ENCODE measurements around the gene ST8SIA6.
"Not testable (repeated sequence)": the region's sequence is repeated elsewhere in the genome, so short reads cannot be mapped to it uniquely, and the experiment has no call there.

Gene ST8SIA6

DNA sequence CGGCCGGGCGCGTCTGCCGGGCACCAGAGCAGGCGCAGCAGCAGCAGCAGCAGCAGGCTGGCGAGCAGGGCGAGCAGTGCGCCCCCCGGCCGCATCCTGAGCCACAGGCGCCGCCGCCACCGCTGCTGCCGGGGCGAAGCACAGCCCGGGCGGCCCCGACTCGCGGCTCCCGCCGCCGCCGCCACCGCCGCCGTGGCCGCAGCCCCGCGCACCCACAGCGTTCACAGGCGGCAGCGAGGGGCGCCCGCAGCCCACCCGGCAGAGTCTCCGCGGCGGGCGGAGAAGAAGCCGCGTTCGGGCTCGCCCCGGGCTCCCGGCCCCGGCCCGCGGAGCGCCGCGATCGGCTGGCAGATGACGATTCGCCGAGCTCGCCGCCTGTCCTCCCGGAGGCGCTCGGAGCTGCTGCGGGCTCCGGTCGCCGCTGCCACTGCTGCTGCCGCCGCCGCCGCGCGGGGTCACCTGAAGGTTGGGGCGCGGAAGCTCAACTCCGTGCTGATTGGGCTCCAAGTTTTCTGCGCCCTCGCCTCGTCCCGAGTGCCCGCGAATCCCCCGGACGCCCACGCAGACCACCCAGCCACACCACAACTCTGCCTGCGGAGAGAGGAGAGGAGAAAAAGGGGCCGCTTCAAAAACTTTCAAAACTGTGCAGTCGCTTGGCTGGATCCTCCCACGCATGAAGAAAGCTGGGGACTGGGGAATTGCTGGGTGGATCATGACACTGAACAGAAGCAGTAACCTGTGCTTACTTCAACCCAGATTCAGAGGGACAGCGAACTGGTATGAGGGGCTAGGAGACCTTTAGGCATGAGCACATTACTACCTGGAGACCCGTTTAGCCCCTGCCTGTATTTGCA, at the start of gene ST8SIA6:
TSS of gene ST8SIA6 (minus strand) at position 435 of the 854 bp plus-strand sequence. CDS start at position 95, 340 bp downstream.
- no peak for DNase-seq

DNA sequence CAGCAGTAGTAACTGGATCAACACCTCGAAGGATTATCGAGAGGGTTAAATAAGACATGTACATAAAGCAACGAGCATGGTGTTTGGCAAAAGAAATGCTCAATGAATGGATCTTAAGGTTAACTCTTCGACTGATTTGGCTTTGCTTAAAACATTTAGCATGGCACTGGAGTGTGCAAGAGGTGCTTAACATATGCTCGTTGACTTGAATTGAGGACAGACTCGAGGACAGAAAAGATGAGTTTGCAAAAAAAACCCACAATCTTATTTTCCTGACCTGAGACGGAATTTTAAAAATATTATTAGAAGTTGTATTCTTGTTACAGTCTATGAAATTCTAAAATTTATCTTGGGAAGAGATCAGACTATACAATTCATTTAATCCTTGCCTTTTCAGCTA, 49.4 kb upstream of the ST8SIA6 start:
- DNase-seq, result no peak

- DNase-seq, result no peak
Measured at GRCh38 chr10:17502814-17503213, 48.4 kb upstream of the ST8SIA6 start.

DNA sequence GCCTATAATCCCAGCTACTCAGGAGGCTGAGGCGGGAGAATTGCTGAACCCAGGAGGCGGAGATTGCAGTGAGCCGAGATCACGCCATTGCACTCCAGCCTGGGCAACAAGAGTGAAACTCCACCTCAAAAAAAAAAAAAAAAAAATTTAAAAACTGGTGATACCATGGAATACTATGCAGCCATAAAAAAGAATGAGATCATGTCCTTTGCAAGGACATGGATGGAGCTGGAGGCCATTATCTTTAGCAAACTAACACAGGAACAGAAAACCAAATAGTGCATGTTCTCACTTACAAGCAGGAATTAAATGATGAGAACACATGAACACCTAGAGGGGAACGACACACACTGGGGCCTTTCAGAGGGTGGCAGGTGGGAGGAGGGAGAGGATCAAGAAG, 44.6 kb upstream of the ST8SIA6 start:
- not testable (repeated sequence) for DNase-seq

- DNase-seq, result no peak
Measured at GRCh38 chr10:17497446-17498030, 43.1 kb upstream of the ST8SIA6 start.

- DNase-seq, result no peak
Measured at GRCh38 chr10:17494626-17495260, 40.3 kb upstream of the ST8SIA6 start.

- DNase-seq, result no peak
Measured at GRCh38 chr10:17488848-17489247, 34.5 kb upstream of the ST8SIA6 start.

- DNase-seq, result no peak
Measured at GRCh38 chr10:17483079-17483478, 28.7 kb upstream of the ST8SIA6 start.

DNA sequence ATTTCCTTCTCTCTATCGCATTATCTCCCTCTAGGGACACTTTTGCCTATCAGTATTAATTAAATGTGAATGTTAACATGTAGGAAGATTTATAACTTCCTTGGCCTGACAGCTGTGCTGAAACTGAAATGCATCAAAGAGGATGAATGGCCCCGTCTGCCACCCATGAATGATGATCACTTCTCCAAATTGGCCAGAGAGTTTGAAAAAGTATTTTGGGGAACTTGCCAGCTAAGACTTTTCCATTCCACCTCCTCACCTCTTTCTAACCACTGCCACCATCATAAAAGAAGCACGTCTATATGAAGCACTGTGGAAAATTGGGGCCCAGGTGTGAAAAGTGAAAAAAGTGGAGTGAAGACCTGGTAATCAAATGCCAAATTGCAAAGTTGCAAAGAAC, 25.4 kb upstream of the ST8SIA6 start:
- no peak for DNase-seq

- DNase-seq, result no peak
Measured at GRCh38 chr10:17479015-17479615, 24.7 kb upstream of the ST8SIA6 start.

- DNase-seq, result no peak
Measured at GRCh38 chr10:17476073-17476472, 21.7 kb upstream of the ST8SIA6 start.

DNA sequence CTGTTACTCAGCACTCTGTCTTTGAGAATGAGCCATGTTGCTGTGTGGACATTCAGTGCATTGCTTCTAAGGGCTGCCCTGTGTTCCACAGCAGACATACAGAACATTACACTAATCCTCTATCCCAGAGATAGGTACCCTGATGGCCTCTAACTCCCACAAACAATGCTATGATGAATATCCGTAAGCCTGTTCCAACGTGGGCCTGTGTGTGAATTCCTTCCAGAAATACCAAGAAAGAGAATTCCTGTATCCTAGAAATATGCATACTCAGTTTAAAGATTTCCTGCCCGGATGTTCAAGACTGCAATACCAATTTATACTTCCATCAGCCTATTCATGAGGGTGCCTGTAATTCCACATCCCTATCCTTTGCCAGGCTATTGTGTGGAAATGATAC, 21.3 kb upstream of the ST8SIA6 start:
- no peak for DNase-seq

- DNase-seq, result no peak
Measured at GRCh38 chr10:17474595-17475323, 20.4 kb upstream of the ST8SIA6 start.

GRCh38 chr10:17473228-17473950, 19.0 kb upstream of the ST8SIA6 start:
- no peak for DNase-seq

DNA sequence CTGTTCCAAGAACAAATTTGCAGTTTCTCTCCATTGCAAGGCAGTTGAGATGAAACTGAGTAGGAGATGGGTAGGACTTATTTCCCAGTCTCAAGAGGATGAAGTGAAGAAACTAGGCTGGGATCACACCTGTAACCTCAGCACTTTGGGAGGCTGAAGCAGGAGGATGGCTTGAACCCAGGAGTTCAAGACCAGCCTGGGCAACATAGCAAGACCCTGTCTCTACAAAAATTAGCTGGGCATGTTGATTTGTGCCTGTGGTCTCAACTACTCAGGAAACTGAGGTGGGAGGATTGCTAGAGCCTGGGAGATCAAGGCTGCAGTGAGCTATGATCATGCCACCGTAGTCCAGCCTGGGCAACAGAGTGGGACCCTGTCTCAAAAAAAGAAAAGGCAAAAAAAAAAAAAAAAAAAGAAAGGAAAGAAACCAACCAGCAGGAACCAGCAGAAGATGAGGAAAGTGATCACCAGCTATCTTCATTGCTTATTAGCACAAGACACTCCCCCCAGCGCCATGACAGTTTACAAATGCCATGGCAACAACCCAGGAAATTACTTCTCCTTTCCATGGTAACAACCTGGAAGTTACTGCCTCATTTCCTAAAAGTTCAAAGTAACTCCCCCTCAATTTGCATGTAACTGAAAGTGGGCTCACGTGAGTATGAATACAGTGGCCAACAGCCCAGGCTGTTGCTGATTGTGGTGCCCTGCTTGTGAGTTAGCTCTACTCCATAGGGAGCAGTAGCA, 18.3 kb upstream of the ST8SIA6 start:
- no peak for DNase-seq

DNA sequence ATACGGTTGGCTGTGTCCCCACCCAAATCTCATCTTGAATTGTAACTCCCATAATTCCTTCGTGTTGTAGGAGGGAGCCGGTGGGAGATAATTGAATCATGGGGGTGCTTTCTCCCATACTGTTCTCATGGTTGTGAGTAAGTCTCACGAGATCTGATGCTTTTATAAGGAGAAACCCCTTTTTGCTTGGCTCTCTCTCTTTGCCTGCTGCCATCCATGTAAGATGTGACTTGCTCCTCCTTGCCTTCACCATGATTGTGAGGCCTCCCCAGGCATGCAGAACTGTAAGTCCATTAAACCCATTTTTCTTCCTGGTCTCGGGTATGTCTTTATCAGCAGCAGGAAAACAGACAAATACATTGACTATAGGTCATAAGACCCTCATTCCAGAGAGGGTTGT, 15.9 kb upstream of the ST8SIA6 start:
- no peak for DNase-seq

DNA sequence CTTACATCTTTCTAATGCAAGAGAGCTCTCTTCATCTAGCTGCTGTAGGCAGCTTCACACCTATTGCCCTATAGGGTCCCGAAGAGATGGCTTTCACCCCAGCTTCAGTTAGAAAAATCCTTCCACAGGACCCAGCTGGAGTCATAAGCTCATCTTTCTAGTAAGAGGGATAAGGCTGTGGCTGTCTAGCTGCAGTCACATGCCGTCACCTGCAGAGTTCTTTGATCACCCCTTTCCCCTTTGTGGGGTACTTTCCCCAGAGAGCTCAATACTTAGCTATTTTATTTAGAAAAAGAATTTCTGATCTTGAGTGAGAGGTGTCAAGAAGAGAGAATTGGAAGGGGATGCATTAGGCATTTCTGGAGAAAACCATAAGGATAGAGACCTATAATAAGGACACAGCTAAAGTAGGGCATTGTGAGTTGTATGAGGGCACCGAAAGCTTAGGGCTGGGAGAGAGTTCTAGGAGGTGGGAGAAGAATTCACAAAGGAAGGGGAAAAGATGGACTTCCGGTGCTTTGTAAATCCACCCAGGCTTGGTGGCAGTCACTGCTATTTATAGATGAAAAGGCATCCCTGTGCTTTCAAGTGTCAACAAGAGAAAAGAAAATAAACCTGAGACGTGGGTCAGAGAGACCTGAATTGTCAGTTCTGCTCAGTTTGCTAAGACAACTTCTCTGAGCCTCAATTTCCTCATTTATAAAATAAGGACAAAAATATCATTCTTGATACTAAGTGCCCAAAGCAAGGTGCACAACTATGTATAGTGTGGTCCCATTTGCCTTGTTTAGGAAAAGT, 11.1 kb upstream of the ST8SIA6 start:
- DNase-seq, result no peak

DNA sequence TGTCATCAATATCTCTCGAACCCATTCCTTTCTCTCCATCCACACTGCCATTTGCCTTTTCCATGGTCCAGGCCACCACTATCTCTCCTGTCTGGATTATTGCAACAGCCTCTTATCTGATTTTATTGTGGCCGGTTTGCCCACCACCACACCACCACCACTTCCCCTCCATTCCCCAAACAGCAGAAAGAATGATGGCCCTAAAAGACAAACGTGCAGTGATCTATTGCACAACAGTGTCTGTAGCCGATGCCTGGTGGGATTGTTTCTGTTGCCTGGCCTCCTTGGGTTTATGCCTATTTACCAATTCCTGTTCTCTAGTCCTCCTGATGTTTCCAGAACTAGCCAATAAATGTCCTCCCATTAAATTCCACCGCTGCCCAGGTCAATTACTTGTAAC, 10.2 kb upstream of the ST8SIA6 start:
- DNase-seq, result no peak

DNA sequence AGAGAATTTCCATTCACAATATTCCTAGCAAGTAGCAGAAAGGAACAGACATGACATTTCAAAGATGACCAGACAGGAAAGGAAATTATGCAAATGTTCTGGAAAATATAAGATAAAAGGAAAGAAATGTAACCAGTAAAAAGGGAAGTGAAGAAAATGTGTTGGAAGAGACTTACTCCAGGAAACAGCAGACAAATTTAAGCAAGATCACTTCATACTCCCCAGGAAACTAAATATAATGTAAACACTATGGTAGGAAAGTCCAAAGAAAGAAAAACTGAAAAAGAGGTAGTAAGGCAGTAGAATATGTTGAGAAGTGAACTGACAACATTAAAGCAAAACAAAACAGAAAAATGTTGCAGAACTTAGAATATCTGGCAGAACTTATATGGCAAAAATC, 6.4 kb upstream of the ST8SIA6 start:
- no peak for DNase-seq

DNA sequence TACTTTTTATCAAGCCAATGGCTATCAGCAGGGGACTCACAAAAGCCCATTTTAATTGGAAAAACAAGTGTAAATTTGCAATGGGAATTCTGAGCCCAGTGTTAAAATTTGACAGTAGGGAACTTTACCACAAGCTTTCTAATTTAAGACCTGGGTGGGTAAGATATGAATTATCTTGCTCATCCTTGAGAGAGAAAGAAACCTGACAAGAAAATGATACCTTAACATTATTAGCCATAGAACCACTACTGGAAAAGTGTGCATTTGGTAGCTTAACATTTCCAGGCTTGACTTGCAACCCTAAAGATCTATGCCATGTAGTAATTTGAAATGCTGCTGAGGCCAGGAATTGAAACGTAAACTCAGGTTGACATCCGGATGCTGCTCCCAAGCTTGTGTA, 2.7 kb upstream of the ST8SIA6 start:
- DNase-seq, result no peak

All from cerebellar nuclear complex (tissue), 1 donor.